ENCODE measurements around the gene GJE1.

DNA sequence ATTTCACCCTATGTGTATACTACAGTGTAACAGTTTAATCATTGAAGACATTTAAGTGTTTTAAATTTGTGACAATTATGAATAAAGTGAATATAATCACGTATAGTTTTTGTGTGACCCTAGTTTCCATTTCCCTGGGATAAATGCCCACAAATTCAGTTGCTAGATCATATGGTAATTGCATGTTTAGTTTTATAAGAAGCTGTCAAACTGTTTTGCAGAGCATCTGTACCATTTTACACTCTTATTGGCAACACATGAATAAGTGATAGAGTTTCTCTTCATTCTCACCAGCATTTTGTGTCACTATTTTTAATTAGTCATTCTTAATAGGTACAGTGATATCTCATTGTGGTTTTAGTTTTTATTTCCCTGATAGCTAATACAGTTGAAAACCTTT is 21.6 kb downstream of the GJE1 start:
- TF ChIP-seq POLR2A (IDR thresholded peaks at IDR 0.05) (no peak), CTCF (IDR thresholded peaks at IDR 0.05) (no peak)
